Epithelial cell of proximal tubule (primary cell): ENCODE results near the gene PPP2R5E. TPM values are rescaled to one million over a fixed set of nuclear protein-coding genes. Genes with fewer than 3 reads are reported as not detected.
A peak's percentile ranks its signal among the peaks of the same experiment; 100 is the strongest.

Experiments
- DNase-seq: peaks from one replicate; pipeline ENCODE4 v3.0.0-alpha.2; 2011; ENCODE audit warnings: low read depth
- H3K4me3 ChIP-seq: 2 replicates; pipeline ENCODE4 v1.5.1; 2011; ENCODE audit warnings: low read depth, mild to moderate bottlenecking, low read length
- CTCF ChIP-seq: conservative IDR thresholded peaks from 2 replicates; pipeline ENCODE4 v1.5.1; 2012; ENCODE audit warnings: low read depth, mild to moderate bottlenecking, low read length
- total RNA-seq: library from RNA; depleted of rRNA; stranded (reverse); fragments of >200 nt; gene quantifications from 2 replicates; pipeline ENCODE4 v1.2.3, GENCODE V29; 2015

The PPP2R5E gene
- total RNA-seq, 1 donor from 2014 or later: 13.3 TPM

GRCh38 chr14:63475761-63476160 lies 67.4 kb downstream of the PPP2R5E start:
- H3K4me3 ChIP-seq: no peak overlapping the region
- DNase-seq: no peak
- TF ChIP-seq CTCF: no peak

DNA sequence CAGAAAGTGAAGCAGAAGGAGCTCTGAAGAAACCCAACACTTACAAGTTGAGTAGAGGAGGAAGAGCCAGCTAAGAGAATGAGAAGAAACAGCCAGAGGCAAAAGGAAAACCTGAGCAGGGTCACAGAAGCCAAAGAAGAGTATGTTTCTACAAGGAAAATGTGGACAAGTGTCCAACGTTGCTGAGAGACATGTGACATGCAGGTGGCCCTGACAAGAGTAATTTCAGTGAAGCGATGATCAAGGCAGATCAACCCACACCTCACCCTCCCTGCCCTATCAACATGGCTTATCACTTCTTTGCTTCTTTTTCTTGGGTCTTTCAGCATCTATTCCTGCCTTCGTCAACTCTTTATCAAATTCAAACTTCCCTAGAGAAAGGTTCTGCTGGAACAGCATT lies 68.3 kb downstream of the PPP2R5E start:
- TF ChIP-seq CTCF: no peak

DNA sequence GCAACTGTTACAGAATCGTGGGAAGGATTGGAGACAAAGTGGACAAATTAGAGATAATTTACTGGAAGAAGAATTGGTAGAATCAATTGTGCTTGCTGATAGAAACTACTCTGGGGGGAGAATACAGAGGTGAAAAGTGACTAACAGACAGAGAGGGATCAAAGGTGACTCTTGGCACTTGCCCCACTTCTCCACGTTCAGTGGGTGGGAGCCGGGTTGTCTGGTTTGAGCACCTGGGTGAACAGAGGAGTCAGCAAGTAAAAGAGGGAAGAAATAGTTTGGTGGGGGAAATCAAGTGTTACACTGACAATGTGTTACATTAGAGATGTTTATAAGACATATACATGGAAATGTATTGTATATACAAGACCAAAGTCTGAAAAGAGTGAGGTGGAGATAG lies 69.1 kb downstream of the PPP2R5E start:
- TF ChIP-seq CTCF: no peak
- no peak for DNase-seq
- H3K4me3 ChIP-seq: no peak overlapping the region

More for the DNA sequence above, 68.3 kb downstream of the PPP2R5E start:
- no peak overlapping the region for H3K4me3 ChIP-seq
- DNase-seq: no peak

- no peak overlapping the region for H3K4me3 ChIP-seq
- no peak for TF ChIP-seq CTCF
- DNase-seq: no peak
Measured at GRCh38 chr14:63472986-63473788, 70.0 kb downstream of the PPP2R5E start.

DNA sequence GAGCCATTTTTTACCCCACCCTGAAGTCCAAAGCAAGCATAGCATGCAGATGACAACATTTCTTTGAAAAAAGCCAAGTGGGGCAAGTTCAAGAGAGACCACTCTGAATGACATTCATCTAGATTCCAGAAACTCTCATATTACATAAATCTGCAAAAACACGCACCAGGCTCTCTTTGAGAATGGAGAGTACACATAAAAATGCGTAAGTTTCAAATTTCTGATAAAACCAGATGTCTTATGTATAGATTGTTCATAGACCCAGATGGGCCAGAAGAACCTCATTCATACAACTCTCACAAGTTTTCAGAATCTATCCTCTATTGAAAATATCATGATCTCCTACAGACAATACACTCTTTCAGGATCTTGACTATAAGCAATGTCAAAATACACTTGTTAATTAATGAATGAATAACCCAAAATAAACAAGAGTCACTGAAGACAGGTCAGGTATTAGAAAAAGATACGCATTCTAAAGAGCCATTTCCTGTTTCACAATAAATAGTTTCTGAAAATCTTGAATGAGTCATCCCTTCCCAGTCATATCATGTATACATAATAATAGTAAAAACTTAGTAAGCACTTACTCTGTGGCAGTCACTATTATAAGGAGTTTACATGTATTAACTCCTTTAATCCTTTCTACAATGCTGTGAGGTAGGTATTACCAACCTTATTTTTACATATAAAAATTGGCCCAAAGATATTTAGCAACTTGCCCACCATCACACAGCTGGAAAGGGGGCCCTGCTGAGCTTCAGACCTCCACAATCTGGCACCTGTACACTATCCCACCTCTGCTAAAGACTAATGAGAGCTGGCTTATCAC lies 72.0 kb downstream of the PPP2R5E start:
- no peak overlapping the region for H3K4me3 ChIP-seq
- TF ChIP-seq CTCF: no peak
- DNase-seq: peak; percentile 67

- TF ChIP-seq CTCF: no peak
- no peak for DNase-seq
- H3K4me3 ChIP-seq: no peak overlapping the region
Measured at GRCh38 chr14:63468294-63468693, 74.9 kb downstream of the PPP2R5E start.
